ENCODE results near the gene TDG. TPM values are rescaled to one million over a fixed set of nuclear protein-coding genes. Genes with fewer than 3 reads are reported as not detected.
"Not testable (repeated sequence)": the region's sequence is repeated elsewhere in the genome, so short reads cannot be mapped to it uniquely, and the experiment has no call there.

Gene TDG
- polyA plus RNA-seq, 1 donor from 2014 or later: 19.3 TPM

GRCh38 chr12:103978384-103978982, 12.8 kb downstream of the TDG start:
- no peaks in the 10 kb centered on the region for H3K36me3 Mint-ChIP-seq
- no peak overlapping the region for H3K4me3 Mint-ChIP-seq

GRCh38 chr12:103986829-103987228, 21.2 kb downstream of the TDG start:
- Mint-ChIP-seq H3K27ac (no peak overlapping the region), H3K4me1 (no peaks in the 10 kb centered on the region)

More at GRCh38 chr12:103978384-103978982, 12.8 kb downstream of the TDG start:
- Mint-ChIP-seq H3K9me3 (no peaks in the 10 kb centered on the region), H3K27me3 (no peaks in the 10 kb centered on the region), H3K27ac (no peak overlapping the region), H3K4me1 (peaks cover 16 to 28% (median 27%) of the 10 kb centered on the region in 3 donors)

DNA sequence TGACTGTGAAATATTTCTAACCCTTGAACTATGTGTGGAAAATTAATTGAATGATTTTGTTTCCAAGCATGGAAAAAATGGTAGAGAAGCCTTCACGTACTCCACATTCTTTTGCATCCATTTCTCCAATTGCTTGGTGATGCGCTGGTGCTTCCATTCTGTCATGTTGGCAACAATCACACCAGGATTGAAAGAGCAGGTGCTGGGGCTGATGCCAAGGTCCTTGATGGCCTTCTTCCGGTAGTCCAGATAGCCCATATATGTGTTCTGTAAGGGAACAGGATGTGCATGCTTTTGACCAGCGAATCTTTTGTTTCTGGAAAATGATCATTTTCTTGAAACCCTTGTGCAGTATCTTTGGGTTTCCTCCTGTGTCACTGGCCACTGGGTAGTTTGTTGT, 28.6 kb downstream of the TDG start:
- Mint-ChIP-seq H3K27ac (no peak overlapping the region), H3K36me3 (no peaks in the 10 kb centered on the region), H3K9me3 (no peaks in the 10 kb centered on the region), H3K4me3 (no peak overlapping the region), H3K4me1 (no peaks in the 10 kb centered on the region), H3K27me3 (peaks cover 4% of the 10 kb centered on the region)

More at GRCh38 chr12:103986829-103987228, 21.2 kb downstream of the TDG start:
- no peaks in the 10 kb centered on the region for H3K27me3 Mint-ChIP-seq
- H3K9me3 Mint-ChIP-seq: no peaks in the 10 kb centered on the region
- peaks cover 3% of the 10 kb centered on the region for H3K36me3 Mint-ChIP-seq
- no peak overlapping the region for H3K4me3 Mint-ChIP-seq

- Mint-ChIP-seq H3K4me1 (peaks cover 0 to 2% (median 0%) of the 10 kb centered on the region in 3 donors), H3K27ac (no peak overlapping the region), H3K4me3 (no peak overlapping the region), H3K36me3 (no peaks in the 10 kb centered on the region), H3K9me3 (no peaks in the 10 kb centered on the region), H3K27me3 (peaks cover 12% of the 10 kb centered on the region)
These were observed 30.9 kb downstream of the TDG start for GRCh38 chr12:103996595-103996994.

DNA sequence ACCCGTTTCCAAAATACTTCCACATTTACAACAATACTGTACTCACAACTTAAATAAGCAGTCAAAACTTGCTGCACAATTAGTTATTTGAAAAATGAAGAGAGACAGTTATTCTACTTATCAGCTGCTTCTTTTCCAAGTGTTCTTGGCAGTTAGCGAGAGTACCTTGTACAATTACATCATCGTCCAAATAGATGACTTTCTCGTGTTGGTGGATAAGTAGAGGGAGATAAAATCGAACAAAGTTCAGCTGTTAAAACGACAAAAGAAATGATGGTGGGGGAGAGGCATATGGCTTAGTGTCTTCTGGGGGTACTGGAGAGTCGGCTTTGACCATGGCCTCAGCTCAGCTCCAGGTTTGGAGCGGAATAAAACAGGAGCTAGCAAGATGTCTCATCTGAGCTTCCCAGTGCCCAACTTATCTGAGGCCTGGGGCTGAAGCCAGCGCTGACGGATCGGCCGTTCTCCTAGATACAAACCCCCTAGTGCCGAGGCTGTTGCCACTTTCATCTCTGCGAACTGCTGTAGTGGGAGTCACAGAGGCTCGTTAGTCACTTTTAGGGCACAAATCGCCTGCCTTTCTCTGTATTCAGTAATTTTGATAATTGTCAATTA, 31.7 kb downstream of the TDG start:
- Mint-ChIP-seq H3K9me3 (no peaks in the 10 kb centered on the region), H3K4me1 (peaks cover 0 to 2% (median 0%) of the 10 kb centered on the region in 3 donors), H3K36me3 (no peaks in the 10 kb centered on the region), H3K4me3 (no peak overlapping the region), H3K27me3 (peaks cover 12% of the 10 kb centered on the region), H3K27ac (no peak overlapping the region)

DNA sequence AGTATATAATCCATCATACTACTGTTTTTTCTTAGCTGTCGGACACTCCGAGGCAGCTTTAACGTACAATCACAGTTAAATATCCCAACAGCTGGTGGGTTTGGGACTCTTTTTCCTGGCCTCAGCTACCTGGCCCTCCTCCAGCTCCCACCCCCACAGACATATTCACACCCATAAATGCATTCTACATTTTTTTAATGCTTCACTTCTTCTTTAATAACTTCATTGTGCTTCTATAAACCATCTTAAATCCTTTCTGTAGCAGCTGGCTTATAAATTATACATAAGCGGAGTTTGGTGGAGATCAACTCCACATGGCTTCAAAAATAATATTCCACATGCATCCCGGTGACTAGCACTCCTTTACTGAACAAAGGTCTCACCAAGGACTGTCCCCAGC, 33.3 kb downstream of the TDG start:
- Mint-ChIP-seq H3K27me3 (peaks cover 18% of the 10 kb centered on the region), H3K4me1 (peaks cover 0 to 2% (median 0%) of the 10 kb centered on the region in 3 donors), H3K4me3 (no peak overlapping the region), H3K36me3 (no peaks in the 10 kb centered on the region), H3K27ac (no peak overlapping the region), H3K9me3 (no peaks in the 10 kb centered on the region)

GRCh38 chr12:104000807-104001434, 35.2 kb downstream of the TDG start:
- peaks cover 0 to 2% (median 0%) of the 10 kb centered on the region in 3 donors for H3K4me1 Mint-ChIP-seq
- H3K36me3 Mint-ChIP-seq: no peaks in the 10 kb centered on the region
- H3K27me3 Mint-ChIP-seq: peaks cover 26% of the 10 kb centered on the region
- H3K4me3 Mint-ChIP-seq: no peak overlapping the region
- no peaks in the 10 kb centered on the region for H3K9me3 Mint-ChIP-seq
- H3K27ac Mint-ChIP-seq: no peak overlapping the region

- Mint-ChIP-seq H3K36me3 (no peaks in the 10 kb centered on the region), H3K4me3 (no peak overlapping the region), H3K27me3 (peaks cover 24% of the 10 kb centered on the region), H3K27ac (no peak overlapping the region), H3K9me3 (no peaks in the 10 kb centered on the region), H3K4me1 (peaks cover 0 to 4% (median 0%) of the 10 kb centered on the region in 3 donors)
These were observed 37.0 kb downstream of the TDG start for GRCh38 chr12:104002686-104003085.

DNA sequence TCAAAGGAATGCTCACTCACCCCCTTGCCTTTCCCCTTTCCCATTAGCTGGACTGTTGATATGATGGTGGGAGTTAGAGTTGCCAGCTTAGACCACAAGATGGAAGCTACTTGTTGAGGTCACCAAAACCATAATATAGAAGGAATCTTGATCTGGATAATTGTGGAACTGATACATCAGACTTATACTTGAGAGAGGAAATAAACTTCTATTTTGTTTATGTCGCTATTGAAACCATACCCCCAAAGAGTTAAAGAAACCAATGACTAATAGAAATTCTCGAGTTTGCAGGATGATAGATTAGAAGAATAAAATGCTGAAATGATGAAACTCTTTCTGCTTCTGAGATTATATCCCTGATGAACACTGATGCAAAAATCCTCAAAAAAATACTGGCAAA, 37.9 kb downstream of the TDG start:
- H3K36me3 Mint-ChIP-seq: no peaks in the 10 kb centered on the region
- H3K27me3 Mint-ChIP-seq: peaks cover 22% of the 10 kb centered on the region
- H3K9me3 Mint-ChIP-seq: peaks cover 0 to 5% (median 0%) of the 10 kb centered on the region in 3 donors
- no peak overlapping the region for H3K27ac Mint-ChIP-seq
- H3K4me1 Mint-ChIP-seq: peaks cover 0 to 4% (median 0%) of the 10 kb centered on the region in 3 donors
- no peak overlapping the region for H3K4me3 Mint-ChIP-seq

- Mint-ChIP-seq H3K4me3 (no peak overlapping the region), H3K27me3 (peaks cover 14% of the 10 kb centered on the region), H3K27ac (no peak overlapping the region), H3K36me3 (peaks cover 5% of the 10 kb centered on the region), H3K4me1 (peaks cover 0 to 2% (median 0%) of the 10 kb centered on the region in 3 donors), H3K9me3 (peaks cover 0 to 5% (median 0%) of the 10 kb centered on the region in 3 donors)
These were observed 41.3 kb downstream of the TDG start for GRCh38 chr12:104006929-104007328.

DNA sequence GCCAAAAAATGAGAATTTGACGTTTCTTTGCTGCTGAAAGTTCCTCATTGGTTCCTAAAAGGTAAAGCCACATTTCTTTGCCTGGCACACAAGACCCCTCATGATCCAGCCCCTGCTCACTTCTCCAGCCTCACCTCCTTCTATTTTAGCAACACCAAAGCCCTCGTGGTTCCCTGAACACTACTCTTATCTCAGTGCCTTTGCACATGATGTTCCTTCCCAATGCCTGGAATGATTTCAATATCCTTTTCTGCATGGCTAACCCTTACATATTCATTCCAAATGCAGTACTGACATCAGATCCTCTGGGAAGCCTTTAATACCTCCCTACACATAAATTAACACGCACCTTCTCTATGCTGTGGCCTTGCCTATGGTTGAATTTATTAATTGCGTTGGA, 44.4 kb downstream of the TDG start:
- no peak overlapping the region for H3K27ac Mint-ChIP-seq
- peaks cover 0 to 2% (median 0%) of the 10 kb centered on the region in 3 donors for H3K4me1 Mint-ChIP-seq
- peaks cover 8% of the 10 kb centered on the region for H3K27me3 Mint-ChIP-seq

GRCh38 chr12:104010606-104011169, 45.0 kb downstream of the TDG start:
- H3K9me3 Mint-ChIP-seq: peaks cover 0 to 5% (median 0%) of the 10 kb centered on the region in 3 donors
- H3K4me3 Mint-ChIP-seq: no peak overlapping the region

More for the DNA sequence above, 44.4 kb downstream of the TDG start:
- peaks cover 5% of the 10 kb centered on the region for H3K36me3 Mint-ChIP-seq
- peaks cover 0 to 5% (median 0%) of the 10 kb centered on the region in 3 donors for H3K9me3 Mint-ChIP-seq
- H3K4me3 Mint-ChIP-seq: no peak overlapping the region

DNA sequence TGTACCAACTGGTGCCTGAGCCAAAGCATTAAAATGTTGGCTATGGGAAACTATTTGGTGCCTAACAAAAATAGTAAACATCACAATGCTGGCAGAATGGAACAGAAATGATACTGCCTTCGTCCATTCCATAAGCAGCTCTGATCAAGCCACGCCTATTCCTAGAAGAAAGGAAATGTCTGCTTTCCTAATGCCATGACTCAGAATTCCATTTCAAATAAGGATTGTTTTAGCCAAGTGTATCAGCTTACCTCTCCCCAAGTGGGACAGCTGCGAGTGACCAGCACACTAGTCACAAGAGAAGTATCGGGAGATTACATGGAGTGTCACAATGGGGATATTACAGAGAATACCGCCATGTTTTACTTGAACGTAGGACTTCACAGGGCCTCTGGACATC, 45.6 kb downstream of the TDG start:
- H3K27ac Mint-ChIP-seq: no peak overlapping the region
- peaks cover 0 to 2% (median 0%) of the 10 kb centered on the region in 3 donors for H3K4me1 Mint-ChIP-seq
- peaks cover 5% of the 10 kb centered on the region for H3K36me3 Mint-ChIP-seq
- H3K9me3 Mint-ChIP-seq: peaks cover 0 to 5% (median 0%) of the 10 kb centered on the region in 3 donors
- no peak overlapping the region for H3K4me3 Mint-ChIP-seq
- peaks cover 4% of the 10 kb centered on the region for H3K27me3 Mint-ChIP-seq

More at GRCh38 chr12:104010606-104011169, 45.0 kb downstream of the TDG start:
- Mint-ChIP-seq H3K36me3 (peaks cover 5% of the 10 kb centered on the region), H3K27ac (no peak overlapping the region), H3K27me3 (peaks cover 4% of the 10 kb centered on the region), H3K4me1 (peaks cover 0 to 2% (median 0%) of the 10 kb centered on the region in 3 donors)

- Mint-ChIP-seq H3K4me1 (no peaks in the 10 kb centered on the region), H3K27me3 (peaks cover 4% of the 10 kb centered on the region), H3K4me3 (no peak overlapping the region), H3K36me3 (peaks cover 5% of the 10 kb centered on the region), H3K9me3 (peaks cover 0 to 5% (median 1%) of the 10 kb centered on the region in 3 donors), H3K27ac (no peak overlapping the region)
These were observed 46.7 kb downstream of the TDG start for GRCh38 chr12:104012331-104012730.

- not testable (repeated sequence) for H3K9me3 Mint-ChIP-seq, H3K4me3 Mint-ChIP-seq, H3K4me1 Mint-ChIP-seq, H3K27ac Mint-ChIP-seq, H3K36me3 Mint-ChIP-seq
- peaks cover 23% of the 10 kb centered on the region for H3K27me3 Mint-ChIP-seq
These were observed 56.2 kb downstream of the TDG start for GRCh38 chr12:104021862-104022261.

All from IgD-negative memory B cell (primary cell).